ENCODE measurements around the gene SRRM5.

- TF ChIP-seq CTCF (IDR thresholded peaks at IDR 0.05; ENCODE audit: low read depth, low read length) (no peak), MYC (IDR thresholded peaks at IDR 0.05; ENCODE audit: low read depth, low read length) (no peak), POLR2A (IDR thresholded peaks at IDR 0.05; ENCODE audit: extremely low read depth, insufficient read length) (no peak)
- TF ChIP-seq, protein P1, sequence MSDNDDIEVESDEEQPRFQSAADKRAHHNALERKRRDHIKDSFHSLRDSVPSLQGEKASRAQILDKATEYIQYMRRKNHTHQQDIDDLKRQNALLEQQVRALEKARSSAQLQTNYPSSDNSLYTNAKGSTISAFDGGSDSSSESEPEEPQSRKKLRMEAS (IDR thresholded peaks at IDR 0.05; ENCODE audit: low read depth, low read length), result no peak
These were observed 28.5 kb downstream of the SRRM5 start for GRCh38 chr19:43640424-43640757.

Data from NB4 (cell line).